ENCODE results near the gene APOA5. TPM values are rescaled to one million over a fixed set of nuclear protein-coding genes. Genes with fewer than 3 reads are reported as not detected.
"Not testable (repeated sequence)": the region's sequence is repeated elsewhere in the genome, so short reads cannot be mapped to it uniquely, and the experiment has no call there.

The APOA5 gene, protein sequence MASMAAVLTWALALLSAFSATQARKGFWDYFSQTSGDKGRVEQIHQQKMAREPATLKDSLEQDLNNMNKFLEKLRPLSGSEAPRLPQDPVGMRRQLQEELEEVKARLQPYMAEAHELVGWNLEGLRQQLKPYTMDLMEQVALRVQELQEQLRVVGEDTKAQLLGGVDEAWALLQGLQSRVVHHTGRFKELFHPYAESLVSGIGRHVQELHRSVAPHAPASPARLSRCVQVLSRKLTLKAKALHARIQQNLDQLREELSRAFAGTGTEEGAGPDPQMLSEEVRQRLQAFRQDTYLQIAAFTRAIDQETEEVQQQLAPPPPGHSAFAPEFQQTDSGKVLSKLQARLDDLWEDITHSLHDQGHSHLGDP
- total RNA-seq = not detected

DNA sequence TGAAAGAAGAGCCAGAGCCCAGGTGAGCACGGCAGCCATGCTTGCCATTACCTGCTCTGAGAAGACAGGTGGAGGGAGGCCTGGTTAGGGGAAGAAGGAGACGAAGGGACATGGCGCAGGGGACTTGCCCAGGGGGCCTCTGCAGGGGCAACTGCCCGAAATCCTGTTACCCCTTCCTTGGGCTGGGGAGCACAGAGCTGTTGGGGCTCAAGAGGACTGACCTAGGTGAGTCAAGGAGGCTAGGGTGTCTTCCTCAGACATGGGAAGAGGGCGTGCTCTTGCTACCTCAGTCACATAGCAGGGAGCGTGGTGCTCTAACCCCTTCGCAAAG is at the start of gene APOA5:
Gene APOA5, minus strand, starts transcription at position 67 of the 331 bp plus-strand sequence. Its CDS starts 19 bp downstream, at position 48.
- H3K4me3 Mint-ChIP-seq = no peak within 1 kb of the TSS

DNA sequence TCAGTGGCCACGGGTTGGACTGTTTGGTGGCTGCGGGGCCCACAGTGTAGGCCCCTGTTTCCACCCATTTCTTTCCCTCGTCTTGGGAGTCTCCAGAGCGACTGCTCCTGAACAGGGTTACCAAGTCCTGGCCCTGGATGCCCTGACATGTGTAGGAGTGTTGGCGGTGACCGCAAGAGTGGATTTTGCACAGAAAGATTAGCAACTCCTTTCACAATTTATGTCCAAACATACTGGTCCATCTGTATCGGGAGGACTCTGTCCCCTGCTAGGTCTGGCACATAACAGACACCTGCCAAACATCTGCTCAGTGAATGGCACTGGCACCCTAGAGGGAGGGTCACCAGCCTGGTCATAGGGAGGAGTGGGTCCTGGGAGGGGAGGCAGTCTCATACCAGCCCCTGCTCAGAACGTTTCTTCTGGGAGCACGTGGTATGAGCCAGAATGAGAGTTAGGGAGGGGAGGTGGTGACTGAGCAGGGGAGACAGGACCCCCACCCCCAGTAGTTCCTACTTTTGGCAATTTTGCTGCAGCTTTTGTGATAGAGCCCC is 49.1 kb upstream of the APOA5 start:
- Mint-ChIP-seq H3K9me3 (ENCODE audit: insufficient read depth) (no peaks in the 10 kb centered on the region), H3K27me3 (ENCODE audit: low read depth) (no peaks in the 10 kb centered on the region), H3K36me3 (ENCODE audit: low read depth) (peaks cover 10% of the 10 kb centered on the region), H3K4me3 (no peak overlapping the region), H3K4me1 (ENCODE audit: low read depth) (peaks cover 9% of the 10 kb centered on the region), H3K27ac (no peak overlapping the region)
- ATAC-seq (no peak), DNase-seq (no peak)
- ChIA-PET CTCF (interaction anchor here (0.9 to 2.5 kb wide), 4 partner anchors 9 to 108 kb away, joined by 3 to 11 read pairs (median 6); partner anchors contain the start of gene APOA5), POLR2A (interaction anchor here (4.0 kb wide), 1 partner anchor 13 kb away, joined by 14 read pairs; no protein-coding TSS in a partner anchor)

More for the DNA sequence above, at the start of gene APOA5:
- ChIA-PET POLR2A (interaction anchor here (0.6 to 1.7 kb wide), 4 partner anchors 44 to 438 kb away, joined by 3 to 5 read pairs (median 3); partner anchors contain the start of gene PAFAH1B2), CTCF (interaction anchor here (0.6 to 11.1 kb wide), 63 partner anchors 8 to 437 kb away, joined by 3 to 211 read pairs (median 5); partner anchors contain the start of genes APOA1, APOA4, BUD13 and PAFAH1B2)
- DNase-seq (no peak), ATAC-seq (no peak)
- Mint-ChIP-seq H3K27ac (no peak within 1 kb of the TSS), H3K4me1 (ENCODE audit: low read depth) (peaks cover 25% of the 10 kb centered on the region), H3K36me3 (ENCODE audit: low read depth) (peaks cover 7% of the 10 kb centered on the region), H3K9me3 (ENCODE audit: insufficient read depth) (no peaks in the 10 kb centered on the region), H3K27me3 (ENCODE audit: low read depth) (peaks cover 9% of the 10 kb centered on the region)

DNA sequence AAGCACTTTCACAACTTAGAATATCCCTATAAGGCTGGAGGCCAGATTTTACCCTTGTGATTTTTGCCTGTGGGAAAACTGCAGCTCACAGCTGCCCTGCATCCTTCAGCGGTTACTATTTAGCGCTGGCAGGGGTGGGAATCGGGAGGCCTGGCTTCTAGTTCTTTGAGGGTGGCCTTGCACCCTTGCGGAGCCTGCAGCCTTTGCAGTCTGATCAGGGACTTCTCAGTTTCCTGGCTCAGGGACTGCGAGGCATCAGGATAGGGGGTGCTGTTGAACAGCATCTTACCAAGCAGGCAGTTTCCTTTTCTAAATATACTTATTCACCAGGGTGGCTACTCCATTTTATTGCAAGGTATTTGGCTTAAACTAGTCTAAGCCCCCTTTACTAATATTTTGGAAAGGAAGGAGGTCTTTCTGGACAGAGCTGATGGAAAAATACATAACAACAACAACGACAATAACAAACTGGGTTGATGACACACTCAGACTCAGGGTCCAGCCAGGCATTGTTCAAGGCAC is 48.6 kb upstream of the APOA5 start:
- H3K36me3 Mint-ChIP-seq (ENCODE audit: low read depth) = peaks cover 6% of the 10 kb centered on the region

DNA sequence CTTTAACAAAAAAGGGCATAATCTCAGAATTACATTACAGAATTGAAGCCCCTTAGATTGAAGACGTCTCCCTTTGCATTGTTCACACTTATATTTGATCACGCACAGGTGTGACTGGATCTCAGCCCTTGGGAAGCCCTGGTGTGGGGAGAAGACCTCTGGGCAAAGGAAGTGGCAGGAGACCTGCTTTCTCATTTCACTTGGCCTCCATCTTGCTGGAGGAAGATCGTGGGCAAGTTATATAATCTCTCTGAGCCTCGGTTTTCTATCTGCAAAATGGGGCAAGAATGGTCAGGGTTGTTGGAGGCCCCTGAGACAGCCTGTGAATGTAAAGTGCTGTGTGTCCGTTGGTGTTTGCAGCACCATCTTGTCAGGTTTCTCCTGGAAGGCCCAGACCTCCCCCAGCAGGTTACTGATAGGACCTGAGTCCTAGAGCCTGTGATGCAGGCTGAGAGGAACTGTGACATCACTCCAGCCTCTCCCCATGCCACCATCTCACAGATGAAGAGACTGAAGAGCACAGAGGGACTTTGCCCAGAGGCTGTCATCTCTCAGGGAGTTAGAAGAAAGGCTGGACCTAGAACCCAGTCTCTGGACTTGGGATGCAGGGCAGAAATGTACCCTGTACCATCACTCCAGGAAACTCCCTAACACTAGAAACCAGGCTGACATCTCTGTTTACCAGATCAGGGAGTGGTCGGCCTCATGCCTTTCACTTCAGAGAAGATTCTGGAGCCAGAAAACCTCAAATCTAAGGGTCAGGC is 46.8 kb upstream of the APOA5 start:
- Mint-ChIP-seq H3K27ac (no peak overlapping the region), H3K9me3 (ENCODE audit: insufficient read depth) (no peaks in the 10 kb centered on the region), H3K4me1 (ENCODE audit: low read depth) (peaks cover 20% of the 10 kb centered on the region), H3K36me3 (ENCODE audit: low read depth) (no peaks in the 10 kb centered on the region), H3K27me3 (ENCODE audit: low read depth) (no peaks in the 10 kb centered on the region), H3K4me3 (no peak overlapping the region)
- ATAC-seq = no peak
- no peak for DNase-seq
- ChIA-PET CTCF (interaction anchor here (1.0 to 6.5 kb wide), 4 partner anchors 15 to 48 kb away, joined by 3 to 211 read pairs (median 53); partner anchors contain the start of genes APOA5 and ZPR1), POLR2A (no interaction called here)

More for the DNA sequence above, 48.6 kb upstream of the APOA5 start:
- H3K27me3 Mint-ChIP-seq (ENCODE audit: low read depth) = no peaks in the 10 kb centered on the region
- ChIA-PET CTCF (interaction anchor here (0.6 to 2.5 kb wide), 5 partner anchors 10 to 108 kb away, joined by 3 to 11 read pairs (median 5); partner anchors contain the start of gene APOA5), POLR2A (interaction anchor here (0.6 to 4.0 kb wide), 2 partner anchors 13 to 46 kb away, joined by 3 to 14 read pairs; no protein-coding TSS in a partner anchor)
- DNase-seq (no peak), ATAC-seq (no peak)
- H3K4me1 Mint-ChIP-seq (ENCODE audit: low read depth) = peaks cover 13% of the 10 kb centered on the region
- H3K27ac Mint-ChIP-seq = no peak overlapping the region
- no peak overlapping the region for H3K4me3 Mint-ChIP-seq
- no peaks in the 10 kb centered on the region for H3K9me3 Mint-ChIP-seq (ENCODE audit: insufficient read depth)

DNA sequence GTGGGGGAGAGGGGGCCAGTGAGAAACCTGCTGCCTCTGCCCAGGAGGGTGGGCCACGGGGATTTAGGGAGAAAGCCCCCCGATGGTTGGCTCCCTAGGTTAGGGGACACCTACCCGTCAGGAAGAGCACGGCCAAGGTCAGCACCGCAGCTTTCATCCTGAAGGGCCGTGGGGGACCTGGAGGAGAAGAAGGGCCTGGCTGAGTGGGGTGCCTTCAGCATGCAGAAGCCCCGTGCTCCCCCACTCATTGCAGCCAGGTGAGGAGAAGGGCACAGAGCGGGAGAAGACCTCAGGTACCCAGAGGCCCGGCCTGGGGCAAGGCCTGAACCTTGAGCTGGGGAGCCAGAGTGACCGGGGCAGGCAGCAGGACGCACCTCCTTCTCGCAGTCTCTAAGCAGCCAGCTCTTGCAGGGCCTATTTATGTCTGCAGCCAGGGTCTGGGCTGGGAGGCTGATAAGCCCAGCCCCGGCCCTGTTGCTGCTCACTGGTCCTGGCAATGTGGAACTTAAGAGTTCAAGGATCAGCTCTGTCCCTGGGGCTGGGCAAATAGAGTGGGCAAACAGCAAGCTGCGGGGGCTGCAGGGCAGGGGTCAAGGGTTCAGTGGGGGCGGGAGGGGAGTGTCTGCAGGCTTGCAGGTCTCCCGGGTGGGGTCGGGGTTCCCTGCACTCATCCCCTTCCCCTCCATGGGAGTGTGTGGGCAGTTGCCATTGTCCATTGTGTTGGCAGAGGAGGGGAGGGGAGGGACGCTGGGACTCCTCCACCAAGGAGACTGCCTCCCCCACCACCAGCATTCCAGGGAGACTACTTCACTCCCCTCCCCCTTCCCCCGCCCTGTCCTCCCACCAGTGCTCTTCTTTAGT is 45.8 kb upstream of the APOA5 start, which contains the start of gene APOA1:
Gene APOA1, minus strand, starts transcription at position 392 of the 861 bp plus-strand sequence. Its CDS starts 235 bp downstream, at position 157.
- Mint-ChIP-seq H3K4me1 (ENCODE audit: low read depth) (peaks cover 20% of the 10 kb centered on the region), H3K36me3 (ENCODE audit: low read depth) (no peaks in the 10 kb centered on the region), H3K9me3 (ENCODE audit: insufficient read depth) (no peaks in the 10 kb centered on the region), H3K4me3 (no peak within 1 kb of the TSS), H3K27me3 (ENCODE audit: low read depth) (no peaks in the 10 kb centered on the region), H3K27ac (no peak within 1 kb of the TSS)
- ATAC-seq (no peak), DNase-seq (no peak)
- CTCF ChIA-PET = interaction anchor here (1.7 to 6.5 kb wide), 8 partner anchors 16 to 390 kb away, joined by 6 to 211 read pairs (median 19); partner anchors contain the start of genes APOA5 and ZPR1
- POLR2A ChIA-PET = interaction anchor here (3.3 kb wide), 1 partner anchor 16 kb away, joined by 57 read pairs; no protein-coding TSS in a partner anchor

DNA sequence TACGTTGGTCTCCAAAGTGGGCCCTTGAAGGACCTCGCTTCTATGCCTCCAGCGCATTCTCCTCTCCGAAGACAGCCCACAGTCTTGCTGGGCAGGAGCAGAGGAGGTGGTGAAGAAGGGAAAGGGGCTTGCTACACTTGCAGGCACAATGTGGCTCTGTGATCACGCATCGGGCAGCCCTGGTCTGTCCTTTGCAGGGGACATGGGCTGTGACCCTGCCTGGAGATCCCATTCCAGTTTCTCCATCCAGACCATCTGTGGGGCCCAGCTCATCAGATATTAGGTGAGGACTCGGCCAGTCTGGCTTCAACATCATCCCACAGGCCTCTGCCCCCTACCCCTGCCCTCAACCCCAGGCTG is 44.9 kb upstream of the APOA5 start:
- H3K36me3 Mint-ChIP-seq (ENCODE audit: low read depth) = no peaks in the 10 kb centered on the region
- H3K27me3 Mint-ChIP-seq (ENCODE audit: low read depth) = no peaks in the 10 kb centered on the region
- no peak overlapping the region for H3K4me3 Mint-ChIP-seq

DNA sequence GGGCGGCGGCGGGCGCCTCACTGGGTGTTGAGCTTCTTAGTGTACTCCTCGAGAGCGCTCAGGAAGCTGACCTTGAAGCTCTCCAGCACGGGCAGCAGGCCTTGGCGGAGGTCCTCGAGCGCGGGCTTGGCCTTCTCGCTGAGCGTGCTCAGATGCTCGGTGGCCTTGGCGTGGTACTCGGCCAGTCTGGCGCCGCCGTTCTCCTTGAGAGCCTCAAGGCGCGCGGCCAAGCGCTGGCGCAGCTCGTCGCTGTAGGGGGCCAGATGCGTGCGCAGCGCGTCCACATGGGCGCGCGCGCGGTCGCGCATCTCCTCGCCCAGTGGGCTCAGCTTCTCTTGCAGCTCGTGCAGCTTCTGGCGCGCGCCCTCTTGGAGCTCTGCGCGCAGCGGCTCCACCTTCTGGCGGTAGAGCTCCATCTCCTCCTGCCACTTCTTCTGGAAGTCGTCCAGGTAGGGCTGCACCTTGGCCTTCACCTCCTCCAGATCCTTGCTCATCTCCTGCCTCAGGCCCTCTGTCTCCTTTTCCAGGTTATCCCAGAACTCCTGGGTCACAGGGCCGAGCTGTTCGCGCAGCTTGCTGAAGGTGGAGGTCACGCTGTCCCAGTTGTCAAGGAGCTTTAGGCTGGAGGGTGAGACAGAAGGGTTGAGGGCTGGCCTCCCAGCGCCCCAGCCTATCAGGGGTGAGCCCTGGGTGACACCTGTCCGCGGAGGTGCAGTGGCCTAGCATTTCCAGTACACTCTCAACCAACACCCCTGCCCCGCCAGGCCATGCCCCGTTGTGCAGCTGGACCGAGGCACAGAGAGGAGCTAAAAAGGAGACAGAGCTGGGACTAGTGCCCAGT is 44.3 kb upstream of the APOA5 start:
- no peaks in the 10 kb centered on the region for H3K27me3 Mint-ChIP-seq (ENCODE audit: low read depth)
- H3K4me3 Mint-ChIP-seq = peak overlapping the region; percentile 73
- ChIA-PET POLR2A (interaction anchor here (0.6 to 3.3 kb wide), 16 partner anchors 12 to 394 kb away, joined by 3 to 57 read pairs (median 4); partner anchors contain the start of genes APOA5, PAFAH1B2, SIK3 and ZPR1), CTCF (interaction anchor here (0.6 to 6.5 kb wide), 65 partner anchors 9 to 492 kb away, joined by 3 to 211 read pairs (median 5); partner anchors contain the start of genes APOA4, APOA5, BUD13 and CEP164)
- H3K36me3 Mint-ChIP-seq (ENCODE audit: low read depth) = no peaks in the 10 kb centered on the region
- ATAC-seq (peak; percentile 96), DNase-seq (peak; percentile 91)
- peaks cover 20% of the 10 kb centered on the region for H3K4me1 Mint-ChIP-seq (ENCODE audit: low read depth)
- H3K9me3 Mint-ChIP-seq (ENCODE audit: insufficient read depth) = no peaks in the 10 kb centered on the region
- peak overlapping the region; percentile 76 for H3K27ac Mint-ChIP-seq

More for the DNA sequence above, 44.9 kb upstream of the APOA5 start:
- Mint-ChIP-seq H3K4me1 (ENCODE audit: low read depth) (peaks cover 20% of the 10 kb centered on the region), H3K9me3 (ENCODE audit: insufficient read depth) (no peaks in the 10 kb centered on the region), H3K27ac (no peak overlapping the region)
- no peak for ATAC-seq
- POLR2A ChIA-PET = interaction anchor here (0.6 to 3.3 kb wide), 7 partner anchors 11 to 243 kb away, joined by 3 to 57 read pairs (median 4); partner anchors contain the start of gene ZPR1
- no peak for DNase-seq
- CTCF ChIA-PET = interaction anchor here (1.0 to 6.5 kb wide), 43 partner anchors 11 to 491 kb away, joined by 3 to 211 read pairs (median 8); partner anchors contain the start of genes APOA4, APOA5, BUD13 and CEP164

DNA sequence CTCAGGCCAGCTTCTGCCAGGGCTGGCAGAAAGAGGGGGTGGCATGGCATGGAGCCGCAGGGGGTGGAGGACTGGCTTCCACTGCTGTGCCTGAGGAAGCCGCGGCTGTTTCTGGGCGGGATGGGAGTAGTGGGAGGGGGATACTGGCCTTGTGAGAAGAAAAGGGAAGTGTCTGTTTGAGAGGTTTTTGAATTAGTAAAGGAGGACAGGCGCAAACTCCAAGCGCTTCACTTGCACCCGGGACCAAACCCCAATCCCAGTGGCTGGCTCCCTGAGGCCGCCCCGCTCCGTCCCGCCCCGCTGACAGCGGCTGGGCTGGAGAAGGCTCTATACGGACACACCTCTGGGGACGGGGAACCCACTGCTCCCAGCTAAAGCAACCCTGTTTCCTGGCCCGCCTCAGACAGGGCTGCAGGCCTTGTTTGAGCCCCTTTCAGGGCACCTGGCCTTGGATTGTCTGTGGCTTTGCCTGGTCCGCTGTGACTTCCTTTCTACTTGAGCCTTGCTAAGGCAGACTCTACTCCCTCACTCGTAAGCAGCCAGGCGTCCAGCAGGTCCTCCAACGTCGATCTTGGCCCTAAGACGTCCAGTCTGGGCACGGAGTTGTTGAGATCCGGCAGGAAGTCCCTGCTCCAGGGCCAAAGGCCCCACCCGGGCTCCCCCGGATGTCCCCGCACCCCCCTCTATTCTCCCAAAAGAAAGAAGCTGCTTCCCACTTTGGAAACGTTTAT is 43.5 kb upstream of the APOA5 start:
- CTCF ChIA-PET = interaction anchor here (0.6 to 6.5 kb wide), 62 partner anchors 8 to 493 kb away, joined by 3 to 211 read pairs (median 6); partner anchors contain the start of genes APOA4, APOA5, BUD13 and CEP164
- DNase-seq (no peak), ATAC-seq (peak; percentile 6)
- Mint-ChIP-seq H3K36me3 (ENCODE audit: low read depth) (no peaks in the 10 kb centered on the region), H3K9me3 (ENCODE audit: insufficient read depth) (no peaks in the 10 kb centered on the region), H3K4me1 (ENCODE audit: low read depth) (peaks cover 18% of the 10 kb centered on the region), H3K27ac (peak overlapping the region; percentile 76), H3K27me3 (ENCODE audit: low read depth) (no peaks in the 10 kb centered on the region), H3K4me3 (peak overlapping the region; percentile 73)
- POLR2A ChIA-PET = interaction anchor here (0.7 to 3.3 kb wide), 12 partner anchors 13 to 395 kb away, joined by 3 to 57 read pairs (median 4); partner anchors contain the start of genes APOA5, PAFAH1B2, SIK3 and ZPR1

DNA sequence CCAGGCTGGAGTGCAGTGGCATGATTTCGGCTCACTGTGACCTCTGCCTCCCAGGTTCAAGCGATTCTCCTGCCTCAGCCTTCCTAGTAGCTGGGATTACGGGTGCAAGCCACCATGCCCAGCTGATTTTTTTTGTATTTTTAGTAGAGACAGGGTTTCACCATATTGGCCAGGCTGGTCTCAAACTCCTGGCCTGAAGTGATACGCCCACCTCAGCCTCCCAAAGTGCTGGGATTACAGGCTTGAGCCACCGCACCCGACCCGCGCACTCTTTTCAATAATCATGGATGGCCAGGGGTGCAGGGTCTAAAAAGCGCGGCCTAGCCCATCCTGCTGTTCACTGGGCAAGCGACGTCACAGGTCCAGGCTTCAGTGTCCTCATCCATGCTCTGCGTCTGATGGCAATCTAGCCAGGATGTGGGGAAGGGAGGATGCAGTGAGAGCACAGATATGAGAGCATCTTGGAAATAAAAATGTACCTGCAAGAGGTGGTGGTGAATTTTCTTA is 42.9 kb upstream of the APOA5 start:
- not testable (repeated sequence) for H3K27me3 Mint-ChIP-seq (ENCODE audit: low read depth); H3K9me3 Mint-ChIP-seq (ENCODE audit: insufficient read depth); H3K36me3 Mint-ChIP-seq (ENCODE audit: low read depth); DNase-seq; ATAC-seq
- Mint-ChIP-seq H3K4me1 (ENCODE audit: low read depth) (peaks cover 17% of the 10 kb centered on the region), H3K27ac (peak overlapping the region; percentile 41), H3K4me3 (peak overlapping the region; percentile 39)
- ChIA-PET CTCF (interaction anchor here (1.2 to 6.5 kb wide), 10 partner anchors 21 to 493 kb away, joined by 3 to 211 read pairs (median 8); partner anchors contain the start of genes APOA5, CEP164, PCSK7 and ZPR1), POLR2A (interaction anchor here (0.6 to 3.3 kb wide), 2 partner anchors 19 to 47 kb away, joined by 4 to 57 read pairs; no protein-coding TSS in a partner anchor)
